GM03348 (cell line): Measurements from ENCODE around the gene TAF15.

ENCODE experiments used
- DNase-seq: peaks from one replicate; pipeline ENCODE4 v3.0.0; 2012; ENCODE audit warnings: low spot score

The TAF15 gene

DNA sequence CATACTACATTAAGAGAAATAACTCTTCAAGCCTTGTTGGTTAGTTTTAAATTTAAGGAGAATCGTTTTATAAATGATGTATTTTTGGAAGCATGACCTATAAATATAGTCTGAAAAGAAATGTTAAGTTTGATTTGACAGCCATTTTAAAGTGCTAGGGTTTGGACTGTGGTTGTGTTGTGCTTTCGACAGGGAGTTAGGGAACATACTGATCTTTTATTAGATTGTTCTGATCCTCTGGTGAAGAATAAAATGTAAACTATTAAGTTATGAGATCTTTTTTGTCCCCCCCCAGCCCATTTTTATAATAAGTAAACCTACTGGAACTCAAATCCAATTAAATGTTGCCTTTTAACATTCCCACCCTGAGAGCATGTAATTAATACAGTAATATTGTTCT, 12.0 kb downstream of the TAF15 start:
- no peak for DNase-seq

DNA sequence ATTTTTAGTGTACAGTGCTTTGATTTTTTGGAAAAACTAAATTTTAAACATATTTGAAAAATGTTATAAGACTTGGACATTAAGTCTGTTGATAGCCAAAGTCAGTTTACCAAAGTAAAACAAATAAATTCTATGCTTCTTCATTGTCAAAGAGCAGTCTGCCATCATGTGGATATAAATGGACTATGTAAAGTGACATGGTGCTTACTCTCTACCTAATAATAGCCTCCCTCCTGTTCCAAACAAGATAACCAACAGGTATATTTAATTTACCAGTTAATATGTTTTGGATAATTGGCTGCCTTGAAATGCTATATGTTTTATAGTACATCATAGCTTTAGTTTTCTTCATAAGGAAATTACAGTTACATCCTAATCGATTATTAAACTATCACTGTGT, 15.9 kb downstream of the TAF15 start:
- DNase-seq = no peak

DNA sequence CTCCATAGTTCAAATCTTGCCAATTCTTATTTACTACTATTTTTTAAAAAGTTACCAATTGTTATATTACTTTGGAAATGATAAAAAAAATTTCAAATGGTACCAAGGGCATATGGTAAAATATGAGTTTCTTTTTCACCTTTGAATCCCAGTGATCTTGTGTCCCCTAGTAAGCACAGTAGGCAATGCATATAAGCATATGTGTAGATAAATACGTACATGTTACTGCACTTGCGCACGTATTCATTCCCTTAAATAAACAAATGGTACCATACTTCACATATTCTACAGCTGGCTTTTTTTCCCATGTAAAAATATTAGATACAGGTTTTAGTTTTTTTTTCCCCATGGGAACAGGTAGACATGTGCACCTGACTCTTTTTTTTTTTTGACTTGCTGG, 31.8 kb downstream of the TAF15 start:
- DNase-seq = no peak

DNA sequence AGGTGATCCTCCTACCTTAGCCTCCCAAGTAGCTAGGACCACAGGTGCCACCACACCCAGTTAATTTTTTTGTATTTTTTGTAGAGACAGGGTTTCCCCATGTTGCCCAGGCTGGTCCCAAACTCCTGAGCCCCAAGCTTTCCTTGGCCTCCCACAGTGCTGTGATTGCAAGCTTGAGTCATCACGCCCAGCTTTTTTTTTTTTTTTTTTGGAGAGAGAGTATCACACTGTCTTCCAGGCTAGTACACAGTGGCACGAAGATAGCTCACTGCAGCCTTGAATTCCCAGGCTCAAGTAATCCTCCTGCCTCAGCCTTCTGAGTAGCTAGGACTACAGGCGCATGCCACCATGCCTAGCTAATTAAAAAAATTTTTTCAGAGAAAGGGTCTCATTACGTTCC, 32.2 kb downstream of the TAF15 start:
- DNase-seq = no peak

DNA sequence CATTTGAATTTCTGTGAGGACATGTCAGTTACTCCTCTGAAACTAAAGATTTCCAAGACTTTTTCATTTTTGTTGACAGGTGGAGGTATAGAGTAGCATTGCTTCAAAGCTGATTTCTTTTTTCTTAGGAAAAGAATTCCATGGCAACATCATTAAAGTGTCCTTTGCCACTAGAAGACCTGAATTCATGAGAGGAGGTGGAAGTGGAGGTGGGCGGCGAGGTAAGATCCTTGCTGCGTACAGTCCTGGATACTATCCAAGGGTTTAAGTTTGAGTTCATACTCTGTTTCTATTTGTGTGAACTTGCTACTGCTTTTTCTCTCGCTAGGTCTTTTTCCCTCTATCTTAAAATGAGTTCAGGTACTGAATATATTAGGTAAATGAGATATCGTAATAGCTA, 33.0 kb downstream of the TAF15 start:
- DNase-seq = no peak

DNA sequence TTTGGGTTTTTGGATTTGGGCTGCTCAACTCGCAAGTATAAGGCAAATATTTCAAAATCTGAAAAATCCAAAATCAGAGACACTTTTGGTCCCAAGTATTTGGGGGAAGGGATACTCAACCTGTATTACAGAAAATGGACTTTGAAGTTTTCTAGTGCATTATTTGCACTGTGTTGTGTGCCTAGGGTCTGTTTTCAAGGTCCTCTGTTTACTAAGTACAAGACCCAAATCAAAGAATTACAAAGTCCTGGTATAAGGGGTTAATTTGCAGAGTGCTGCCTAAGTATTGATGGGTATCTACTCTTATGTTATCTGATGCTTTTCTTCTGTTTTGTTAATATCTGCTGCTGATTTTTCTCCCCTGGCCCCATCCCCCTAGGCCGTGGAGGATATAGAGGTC, 34.4 kb downstream of the TAF15 start:
- no peak for DNase-seq

DNA sequence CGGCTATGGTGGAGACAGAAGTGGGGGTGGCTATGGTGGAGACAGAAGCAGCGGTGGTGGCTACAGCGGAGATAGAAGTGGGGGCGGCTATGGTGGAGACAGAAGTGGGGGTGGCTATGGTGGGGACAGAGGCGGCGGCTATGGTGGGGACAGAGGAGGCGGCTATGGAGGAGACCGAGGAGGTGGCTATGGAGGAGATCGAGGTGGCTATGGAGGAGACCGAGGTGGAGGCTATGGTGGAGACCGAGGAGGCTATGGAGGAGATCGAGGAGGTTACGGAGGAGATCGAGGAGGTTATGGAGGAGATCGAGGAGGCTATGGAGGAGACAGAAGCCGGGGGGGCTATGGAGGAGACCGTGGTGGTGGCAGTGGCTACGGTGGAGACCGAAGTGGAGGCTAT, 35.3 kb downstream of the TAF15 start:
- DNase-seq = no peak

DNA sequence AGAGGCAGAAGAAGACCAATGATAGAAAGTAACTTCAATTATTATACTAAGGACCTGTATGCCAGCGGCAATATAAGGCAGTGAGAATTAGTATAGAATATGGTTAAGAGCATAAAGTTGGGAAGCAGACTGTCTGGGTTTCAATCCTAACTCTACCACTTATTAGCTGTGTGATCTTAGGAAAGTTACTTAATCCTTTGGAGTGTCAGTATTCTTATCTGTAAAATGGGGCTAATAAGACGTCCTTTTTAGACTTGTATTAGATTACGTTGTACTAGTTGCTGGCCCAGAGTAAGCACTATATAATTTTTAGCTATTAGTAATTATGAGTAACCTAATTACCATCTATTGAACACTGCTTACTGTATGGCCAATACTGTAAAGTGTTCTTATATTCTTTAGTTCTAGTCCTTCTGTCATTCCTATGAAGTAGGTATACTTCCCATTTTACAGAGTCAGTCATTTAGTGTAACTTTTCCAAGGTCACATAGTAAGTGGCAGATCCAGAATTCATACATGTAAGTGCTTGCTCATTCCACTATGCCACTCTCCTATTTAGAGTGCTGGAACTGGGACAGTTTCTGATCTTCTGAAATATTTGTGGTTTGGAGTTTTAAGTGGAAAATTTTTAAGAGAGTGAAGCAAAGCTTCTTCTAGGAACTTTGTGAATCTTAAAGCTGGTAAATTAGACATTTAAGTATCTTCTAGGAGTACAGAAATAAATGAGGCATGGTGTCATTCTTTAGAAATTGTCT, 36.9 kb downstream of the TAF15 start:
- DNase-seq = peak; percentile 72

DNA sequence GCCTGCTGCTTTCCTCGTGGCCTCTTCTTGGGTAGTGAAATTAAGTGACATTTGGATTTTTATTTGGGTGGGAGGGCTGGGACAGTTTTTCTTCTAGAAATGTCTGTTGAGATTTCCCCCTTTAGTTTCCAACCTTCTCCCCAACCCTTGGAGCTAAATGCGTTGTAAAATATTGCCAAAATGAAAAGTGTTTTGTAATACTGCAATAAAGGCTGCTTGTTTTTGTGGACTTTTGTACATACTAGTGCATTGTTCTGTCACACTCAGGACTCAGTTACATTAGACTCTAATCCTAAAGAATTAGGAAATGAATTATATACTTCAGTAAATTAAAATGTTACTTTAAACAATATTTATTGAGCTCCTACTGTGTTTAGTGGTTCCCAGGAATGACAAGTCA, 37.7 kb downstream of the TAF15 start:
- no peak for DNase-seq

DNA sequence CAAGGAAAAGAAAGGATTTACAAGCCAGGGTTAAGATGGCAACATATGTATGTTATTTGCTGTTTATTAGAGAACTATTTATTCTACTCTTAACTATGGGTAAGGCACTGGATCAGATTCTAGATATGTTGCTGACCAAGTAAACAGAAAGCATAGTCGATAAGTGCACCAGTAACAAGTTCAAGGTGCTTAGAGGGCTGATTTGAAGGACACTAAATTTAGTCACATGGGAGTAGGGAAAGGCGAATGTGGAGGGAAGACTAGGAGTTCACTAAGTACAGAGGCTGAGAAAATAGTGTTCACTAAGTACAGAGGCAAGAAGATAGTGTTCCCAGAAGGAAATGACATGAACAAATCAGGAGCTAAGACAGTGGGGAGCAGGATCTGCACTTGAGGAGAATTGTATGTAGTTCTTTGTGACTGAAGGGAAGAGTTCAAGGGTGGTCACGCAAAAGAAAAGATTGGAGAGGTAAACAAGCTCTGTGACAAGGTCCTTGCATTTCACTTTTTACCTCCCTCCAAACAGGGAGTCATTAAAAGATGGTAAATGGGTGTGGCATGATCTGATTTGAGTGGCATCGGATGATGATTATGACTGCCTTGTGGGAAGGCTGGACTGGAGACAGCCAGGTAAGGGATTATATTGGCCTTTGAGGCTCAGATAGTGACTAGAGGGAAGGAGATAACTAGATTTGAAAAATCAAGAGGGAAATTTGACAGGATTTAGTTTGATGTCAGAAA, 38.5 kb downstream of the TAF15 start:
- no peak for DNase-seq

DNA sequence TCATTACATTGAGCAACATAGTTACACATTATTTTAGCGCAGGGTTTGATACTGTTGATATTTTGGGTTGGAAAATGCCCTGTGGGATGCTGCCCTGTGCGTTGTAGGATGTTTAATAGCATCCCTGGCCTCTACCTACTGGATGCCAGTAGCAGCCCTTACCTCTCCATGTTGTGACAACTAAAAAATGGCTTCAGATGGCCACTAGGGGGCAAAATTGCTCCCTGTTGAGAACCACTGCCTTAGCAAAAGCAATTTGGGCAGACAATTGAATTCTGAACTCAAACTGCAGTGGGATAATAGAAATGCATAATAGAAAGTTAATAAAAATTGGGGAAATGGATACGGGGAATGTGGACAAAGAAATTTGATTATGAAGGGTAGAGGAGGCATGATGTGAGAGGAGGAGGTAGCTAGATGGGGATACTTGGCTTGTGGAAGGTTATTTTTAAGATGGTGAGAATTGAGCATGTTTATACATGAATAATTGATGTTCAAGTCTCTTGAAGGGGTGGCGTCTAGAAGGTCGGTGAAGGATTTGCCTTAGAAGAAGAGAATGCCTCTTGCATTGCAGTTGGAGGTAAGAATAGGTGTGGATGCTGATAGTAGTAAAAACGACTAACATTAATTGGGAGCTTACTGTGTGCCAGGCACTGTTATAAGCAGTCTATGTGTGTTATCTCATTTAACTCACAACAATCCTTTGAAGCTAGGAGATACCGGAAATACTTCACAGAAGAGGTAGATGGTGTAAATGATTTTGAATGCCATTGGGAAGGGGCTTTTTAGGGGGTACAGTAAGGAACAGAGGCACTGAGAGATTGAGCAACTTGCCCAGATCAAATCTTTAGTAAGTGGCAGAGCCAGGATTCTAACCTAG, 40.4 kb downstream of the TAF15 start:
- DNase-seq = peak; percentile 54

DNA sequence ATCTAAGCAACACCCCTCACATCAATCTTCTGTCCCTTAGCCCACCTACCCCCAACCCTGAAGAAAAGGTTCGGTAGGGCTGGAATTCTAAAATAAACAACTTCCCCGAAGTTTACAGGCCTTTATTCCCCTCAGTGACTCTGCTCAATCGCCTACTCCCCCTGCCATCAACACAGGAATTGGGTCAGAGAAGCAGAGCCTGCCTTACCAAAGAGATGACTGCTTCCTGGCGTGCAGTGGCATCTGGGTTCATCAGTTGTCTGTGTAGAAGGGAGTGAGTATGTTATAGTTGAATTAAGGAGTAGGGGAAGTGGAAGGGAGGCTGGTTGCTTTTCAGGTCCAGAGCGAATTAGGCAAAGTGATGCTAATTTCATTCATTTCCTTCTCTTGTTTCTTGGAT, 46.7 kb downstream of the TAF15 start:
- DNase-seq = no peak

DNA sequence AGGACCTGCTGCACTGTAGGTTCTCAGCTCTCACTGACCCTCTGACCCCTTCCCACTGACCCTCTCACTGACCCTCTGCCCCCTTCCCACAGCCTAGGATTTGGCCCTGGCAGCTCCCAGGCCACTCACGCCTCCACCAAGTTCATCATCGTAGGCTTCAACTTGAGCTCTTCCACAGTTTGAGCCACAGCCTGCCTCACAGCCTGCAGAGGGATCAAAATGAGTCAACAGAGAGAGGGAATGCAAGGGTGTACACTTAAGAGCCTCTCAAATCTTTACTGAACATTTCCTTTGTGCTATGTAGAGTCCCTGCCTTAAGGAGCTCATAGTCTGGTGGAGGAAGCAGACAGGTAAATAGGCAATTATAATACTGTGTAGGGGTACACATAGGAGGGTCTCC, 47.3 kb downstream of the TAF15 start:
- DNase-seq = no peak

DNA sequence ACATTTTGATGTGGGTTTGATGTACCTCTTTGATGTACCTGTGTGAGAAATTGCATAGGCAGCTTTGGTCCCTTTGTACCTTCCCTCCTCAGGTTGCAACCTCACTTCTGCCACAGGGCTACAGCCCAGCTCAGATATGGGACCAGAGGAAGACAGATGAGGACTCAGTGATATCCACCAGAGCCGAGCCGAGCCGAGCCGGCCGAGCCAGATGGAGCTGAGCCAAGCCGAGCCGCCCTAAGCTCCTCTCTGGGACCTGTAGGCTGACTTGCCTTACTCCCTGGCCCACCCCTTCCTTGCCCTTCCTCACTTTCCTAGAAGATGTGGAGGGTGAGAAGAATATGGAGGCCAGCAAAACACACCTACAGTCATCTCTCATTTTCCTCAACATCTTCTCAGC, 55.6 kb downstream of the TAF15 start:
- no peak for DNase-seq

DNA sequence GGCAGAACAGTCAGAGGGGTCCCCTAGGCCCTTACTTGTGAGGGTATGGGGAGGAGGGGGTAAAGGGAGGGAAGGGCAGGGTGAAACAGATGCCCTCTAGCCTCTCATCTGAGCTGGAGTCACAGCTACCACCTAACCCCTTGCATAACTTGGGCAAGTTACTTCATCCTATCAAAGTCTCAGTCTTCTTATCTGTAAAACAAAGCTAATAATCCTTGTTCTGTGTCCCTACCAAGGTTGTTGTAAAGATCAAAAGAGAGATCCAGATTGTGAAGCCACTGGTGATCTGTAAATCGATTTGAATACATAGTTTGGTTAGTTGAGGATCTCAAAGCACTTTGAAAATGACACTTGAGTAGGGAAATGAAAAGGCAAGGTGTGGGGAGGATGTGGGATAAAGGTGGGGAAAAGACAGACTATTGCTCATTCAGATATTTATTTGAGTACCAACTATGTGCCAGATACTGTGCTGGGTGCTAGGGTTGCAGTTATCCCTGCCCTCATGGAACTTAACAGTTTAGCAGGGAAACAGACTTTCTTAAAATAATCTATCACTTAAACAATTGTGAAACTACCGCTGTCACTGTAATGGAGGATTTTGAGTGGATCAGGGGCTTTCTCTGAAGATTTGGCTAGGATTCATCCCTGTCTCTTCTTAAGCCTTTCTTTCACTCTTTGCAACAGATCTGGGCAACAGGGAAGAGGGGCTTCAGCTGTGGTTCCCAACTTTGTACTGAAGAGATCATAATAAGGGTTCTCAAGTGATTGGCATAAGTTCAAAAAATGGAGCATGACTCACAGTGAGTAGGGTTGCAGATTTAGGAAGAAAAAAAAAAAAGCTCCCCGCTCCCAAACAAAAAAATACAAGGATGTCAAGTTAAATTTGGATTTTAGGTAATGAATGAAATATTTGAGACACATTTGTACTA, 56.4 kb downstream of the TAF15 start:
- DNase-seq = peak; percentile 39

DNA sequence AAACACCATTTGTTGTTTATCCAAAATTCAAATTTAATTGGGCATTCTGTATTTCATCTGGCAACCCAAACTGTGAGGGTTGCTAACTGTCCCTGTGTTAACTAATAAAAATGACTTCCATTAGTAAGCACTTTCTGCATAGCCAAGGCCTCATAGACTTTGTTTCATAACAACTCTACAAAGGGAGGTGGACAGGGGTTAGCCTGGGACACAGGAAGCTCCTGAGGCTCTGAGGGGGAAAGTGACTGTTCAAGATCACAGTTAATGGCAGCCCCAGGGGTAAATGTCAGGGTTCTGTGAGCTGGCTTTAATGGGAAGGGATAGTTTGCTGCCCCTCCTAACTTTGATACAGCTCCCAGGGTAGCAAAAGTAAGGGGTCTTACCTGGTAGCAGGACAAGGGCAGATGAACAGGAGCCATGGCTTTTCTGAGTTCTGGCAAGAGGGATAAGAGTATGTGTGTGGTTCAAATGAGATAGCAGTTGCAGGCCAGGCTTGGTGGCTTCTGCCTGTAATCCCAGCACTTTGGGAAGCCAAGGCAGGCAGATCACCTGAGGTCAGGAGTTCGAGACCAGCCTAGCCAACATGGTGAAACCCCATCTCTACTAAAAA, 57.2 kb downstream of the TAF15 start:
- DNase-seq = no peak

DNA sequence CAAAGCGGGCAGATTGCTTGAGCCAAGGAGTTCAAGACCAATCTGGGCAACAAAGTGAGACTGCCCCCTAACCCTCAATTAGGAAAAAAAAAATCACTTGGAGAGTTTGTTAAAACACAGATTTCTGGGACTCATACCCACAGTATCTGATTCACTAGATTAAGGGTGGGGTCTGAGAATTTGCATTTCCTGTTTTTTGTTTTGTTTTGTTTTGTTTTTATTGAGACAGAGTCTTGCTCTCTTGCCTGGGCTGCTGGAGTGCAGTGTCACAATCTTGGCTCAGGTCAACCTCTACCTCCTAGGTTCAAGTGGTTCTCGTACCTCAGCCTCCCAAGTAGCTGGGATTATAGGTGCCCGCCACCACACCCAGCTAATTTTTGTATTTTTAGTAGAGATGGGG, 58.3 kb downstream of the TAF15 start:
- DNase-seq = no peak

DNA sequence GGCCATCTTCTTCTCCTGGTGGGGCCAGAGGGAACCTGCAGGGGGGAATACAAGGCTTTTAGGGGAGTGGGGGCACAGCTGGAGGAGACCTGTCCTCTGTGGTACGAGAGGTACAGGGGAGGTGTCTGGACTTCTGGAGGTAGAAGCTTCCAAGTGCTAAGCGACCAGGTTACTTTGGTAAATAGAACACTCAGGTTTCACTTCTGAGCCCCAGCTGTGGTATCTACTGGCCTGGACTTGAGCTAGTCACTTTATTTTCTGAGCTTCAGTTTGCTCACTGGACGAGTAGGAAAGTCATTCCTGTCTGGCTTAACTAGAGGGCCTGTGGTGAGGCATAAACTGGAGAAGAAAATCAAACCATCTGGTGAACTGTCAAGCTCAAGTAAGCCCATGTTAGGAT, 59.5 kb downstream of the TAF15 start, which contains the start of gene HEATR9:
Gene HEATR9, minus strand, starts transcription at position 155 of the 400 bp plus-strand sequence. Its CDS starts 149 bp downstream, at position 6.
- no peak for DNase-seq

DNA sequence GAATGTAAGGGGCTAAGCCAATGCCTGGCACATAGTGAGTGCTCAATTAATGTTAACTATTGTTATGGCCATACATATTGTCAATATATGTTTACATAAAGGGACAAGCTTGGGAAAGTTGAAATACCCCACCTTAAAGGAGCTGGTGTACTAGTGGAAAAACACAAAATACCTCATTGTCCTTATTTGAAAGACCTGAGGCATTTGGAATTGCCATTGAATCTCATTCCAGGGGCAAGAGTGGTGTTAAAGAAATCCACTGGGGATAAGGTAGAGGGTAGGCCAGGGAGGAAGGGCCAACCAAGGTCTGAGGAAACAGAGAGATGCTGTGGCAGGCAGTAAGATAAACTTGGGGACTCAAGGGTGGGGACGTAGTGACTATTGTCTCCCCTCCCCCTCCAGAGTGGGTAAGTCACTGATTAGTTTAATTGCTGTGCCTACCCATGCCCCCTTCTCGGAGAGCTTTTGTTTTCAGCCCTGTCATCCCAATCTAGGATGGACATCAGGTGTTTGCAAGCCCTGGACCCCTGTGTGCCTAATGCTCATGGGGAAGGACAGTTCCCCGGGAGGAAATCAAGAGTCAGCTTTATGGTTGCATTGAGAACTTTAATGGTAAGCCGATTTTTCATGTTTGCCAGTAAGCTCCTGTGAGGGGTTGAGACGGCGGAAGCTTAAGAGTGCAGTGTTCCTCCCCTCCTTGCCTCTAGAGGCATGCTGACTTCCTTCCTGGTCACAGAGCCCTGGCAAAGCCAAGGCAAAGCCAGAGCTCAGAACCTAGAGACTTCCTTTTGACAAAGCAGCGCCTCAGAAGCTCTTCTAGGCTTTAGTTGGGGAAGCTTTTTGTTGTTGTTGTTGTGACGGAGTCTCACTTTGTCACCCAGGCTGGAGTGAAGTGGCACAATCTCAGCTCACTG, 61.9 kb downstream of the TAF15 start:
- no peak for DNase-seq
